ENCODE results near the gene IRGC. TPM values are rescaled to one million over a fixed set of nuclear protein-coding genes. Genes with fewer than 3 reads are reported as not detected.

IRGC gene
- total RNA-seq, 1 donor from 2014 or later = not detected

DNA sequence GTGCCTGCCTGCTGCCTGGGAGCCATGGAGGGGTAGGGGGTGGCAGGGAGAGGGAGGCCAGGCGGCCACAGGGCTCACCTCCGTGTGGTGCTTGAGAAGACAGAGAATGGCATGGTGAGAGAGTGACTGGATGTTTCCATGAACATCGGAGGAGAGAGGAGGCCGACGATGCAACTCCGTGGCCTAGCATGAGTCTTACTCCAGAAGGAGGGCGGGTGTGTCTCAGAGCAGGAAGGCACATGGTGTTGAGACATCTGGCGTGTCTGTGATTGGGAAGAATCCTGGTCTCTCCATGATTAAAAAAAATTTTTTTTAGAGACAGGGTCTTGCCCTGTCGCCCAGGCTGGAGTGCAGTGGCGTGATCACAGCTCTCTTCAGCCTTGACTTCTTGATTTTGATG lies 5.1 kb downstream of the IRGC start:
- Mint-ChIP-seq H3K27ac (no peak overlapping the region), H3K4me1 (ENCODE audit: low read depth) (peaks cover 4% of the 10 kb centered on the region), H3K4me3 (no peak overlapping the region), H3K27me3 (ENCODE audit: insufficient read depth) (no peaks in the 10 kb centered on the region), H3K9me3 (no peaks in the 10 kb centered on the region), H3K36me3 (ENCODE audit: low read depth) (no peaks in the 10 kb centered on the region)
- no peak for DNase-seq (ENCODE audit: low spot score)
- intact Hi-C loops (cut with micrococcal nuclease) = loop anchor here (10.0 kb wide), 1 partner anchor 166 kb away; no protein-coding TSS in a partner anchor

DNA sequence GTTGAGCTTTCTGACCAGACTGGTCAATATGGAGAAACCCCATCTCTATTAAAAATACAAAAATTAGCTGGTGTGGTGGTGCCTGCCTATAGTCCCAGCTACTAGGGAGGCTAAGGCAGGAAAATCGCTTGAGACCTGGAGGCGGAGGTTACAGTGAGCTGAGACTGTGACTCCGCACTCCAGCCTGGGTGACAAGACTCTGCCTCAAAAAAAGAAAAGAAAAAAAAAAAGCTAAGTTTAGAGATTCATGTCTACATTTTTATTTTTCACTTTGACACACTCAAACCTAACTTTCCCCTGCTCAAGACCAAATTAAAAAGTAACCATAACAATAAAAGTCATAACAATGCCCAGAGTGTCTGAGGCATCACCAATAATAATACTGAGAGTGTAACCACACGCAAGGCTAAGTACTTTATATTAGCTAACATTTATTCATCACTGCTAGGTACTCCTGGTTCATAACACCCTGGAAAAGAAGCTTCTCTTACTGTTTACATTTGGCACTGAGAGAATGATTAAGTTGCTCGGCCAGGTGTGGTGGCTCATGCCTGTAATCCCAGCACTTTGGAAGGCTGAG lies 5.7 kb downstream of the IRGC start:
- H3K36me3 Mint-ChIP-seq (ENCODE audit: low read depth) = no peaks in the 10 kb centered on the region
- peaks cover 4% of the 10 kb centered on the region for H3K4me1 Mint-ChIP-seq (ENCODE audit: low read depth)
- DNase-seq (ENCODE audit: low spot score) = no peak
- no peaks in the 10 kb centered on the region for H3K9me3 Mint-ChIP-seq
- intact Hi-C loops (cut with micrococcal nuclease) = loop anchor here (2.0 to 10.0 kb wide), 2 partner anchors 53 to 167 kb away; no protein-coding TSS in a partner anchor
- no peak overlapping the region for H3K27ac Mint-ChIP-seq
- no peaks in the 10 kb centered on the region for H3K27me3 Mint-ChIP-seq (ENCODE audit: insufficient read depth)
- no peak overlapping the region for H3K4me3 Mint-ChIP-seq

DNA sequence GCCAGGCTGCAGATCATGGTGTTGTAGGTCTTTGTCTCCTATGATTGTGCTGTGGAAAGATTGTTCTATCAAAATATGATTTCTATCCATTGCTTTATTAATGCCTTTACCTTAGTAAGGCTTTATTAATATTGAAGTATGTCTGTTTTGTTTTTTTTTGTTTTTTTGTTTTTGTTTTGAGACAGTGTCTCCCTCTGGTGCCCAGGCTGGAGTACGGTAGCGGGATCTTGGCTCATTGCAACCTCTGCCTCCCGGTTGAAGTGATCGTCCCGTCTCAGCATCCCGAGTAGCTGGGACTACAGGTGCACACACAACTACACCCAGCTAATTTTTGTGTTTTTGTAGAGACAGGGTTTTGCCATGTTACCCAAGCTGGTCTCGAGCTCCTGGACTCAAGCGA lies 7.7 kb downstream of the IRGC start:
- Mint-ChIP-seq H3K4me3 (no peak overlapping the region), H3K36me3 (ENCODE audit: low read depth) (peaks cover 4% of the 10 kb centered on the region), H3K27ac (no peak overlapping the region), H3K27me3 (ENCODE audit: insufficient read depth) (no peaks in the 10 kb centered on the region), H3K4me1 (ENCODE audit: low read depth) (peaks cover 4% of the 10 kb centered on the region), H3K9me3 (no peaks in the 10 kb centered on the region)
- DNase-seq (ENCODE audit: low spot score) = no peak
- intact Hi-C loops (cut with micrococcal nuclease) = loop anchor here (2.0 to 10.0 kb wide), 2 partner anchors 55 to 169 kb away; no protein-coding TSS in a partner anchor

DNA sequence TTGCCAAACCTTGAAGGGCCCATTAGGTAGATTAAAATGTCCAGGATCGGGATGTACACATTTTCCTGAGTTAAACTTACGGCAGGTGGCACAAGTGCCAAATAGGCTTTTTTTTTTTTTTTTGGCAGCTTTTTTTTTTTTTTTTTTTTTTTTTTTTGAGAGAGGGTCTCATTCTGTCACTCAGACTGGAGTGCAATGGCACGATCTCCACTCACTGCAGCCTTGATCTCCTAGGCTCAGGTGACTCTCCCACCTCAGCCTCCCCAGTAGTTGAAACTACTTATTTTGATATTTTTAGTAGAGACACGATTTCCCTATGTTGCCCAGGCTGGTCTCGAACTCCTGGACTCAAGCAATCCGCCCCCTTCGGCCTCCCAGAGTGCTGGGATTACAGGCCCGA lies 9.0 kb downstream of the IRGC start:
- intact Hi-C loops (cut with micrococcal nuclease) = loop anchor here (10.0 kb wide), 1 partner anchor 170 kb away; no protein-coding TSS in a partner anchor
- peaks cover 10% of the 10 kb centered on the region for H3K36me3 Mint-ChIP-seq (ENCODE audit: low read depth)
- H3K27me3 Mint-ChIP-seq (ENCODE audit: insufficient read depth) = no peaks in the 10 kb centered on the region
- DNase-seq (ENCODE audit: low spot score) = no peak
- H3K9me3 Mint-ChIP-seq = no peaks in the 10 kb centered on the region
- no peak overlapping the region for H3K4me3 Mint-ChIP-seq
- H3K27ac Mint-ChIP-seq = no peak overlapping the region
- H3K4me1 Mint-ChIP-seq (ENCODE audit: low read depth) = peaks cover 4% of the 10 kb centered on the region

DNA sequence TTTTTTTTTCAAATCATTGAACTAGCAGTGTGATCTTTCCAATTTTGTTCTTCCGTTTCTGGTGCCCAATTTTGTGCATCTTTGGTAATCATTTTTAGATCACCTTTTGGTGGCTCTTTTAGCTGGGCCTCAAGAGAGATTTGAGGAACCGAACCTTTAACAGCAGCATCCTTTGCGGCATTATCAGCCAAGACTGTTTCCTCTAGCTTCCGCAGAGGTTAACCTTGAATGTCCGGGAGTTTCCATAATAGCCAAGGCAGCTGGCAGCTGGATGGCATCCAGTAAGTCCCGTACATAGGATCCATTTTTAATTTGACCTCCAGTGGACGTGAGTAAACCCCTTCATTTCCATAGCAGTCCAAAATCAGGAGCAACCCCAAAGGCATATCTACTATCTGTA lies 9.6 kb downstream of the IRGC start:
- intact Hi-C loops (cut with micrococcal nuclease) = loop anchor here (10.0 kb wide), 1 partner anchor 171 kb away; no protein-coding TSS in a partner anchor
- DNase-seq (ENCODE audit: low spot score) = no peak
- Mint-ChIP-seq H3K4me1 (ENCODE audit: low read depth) (peaks cover 4% of the 10 kb centered on the region), H3K36me3 (ENCODE audit: low read depth) (peaks cover 13% of the 10 kb centered on the region), H3K4me3 (no peak overlapping the region), H3K9me3 (no peaks in the 10 kb centered on the region), H3K27ac (no peak overlapping the region), H3K27me3 (ENCODE audit: insufficient read depth) (no peaks in the 10 kb centered on the region)

DNA sequence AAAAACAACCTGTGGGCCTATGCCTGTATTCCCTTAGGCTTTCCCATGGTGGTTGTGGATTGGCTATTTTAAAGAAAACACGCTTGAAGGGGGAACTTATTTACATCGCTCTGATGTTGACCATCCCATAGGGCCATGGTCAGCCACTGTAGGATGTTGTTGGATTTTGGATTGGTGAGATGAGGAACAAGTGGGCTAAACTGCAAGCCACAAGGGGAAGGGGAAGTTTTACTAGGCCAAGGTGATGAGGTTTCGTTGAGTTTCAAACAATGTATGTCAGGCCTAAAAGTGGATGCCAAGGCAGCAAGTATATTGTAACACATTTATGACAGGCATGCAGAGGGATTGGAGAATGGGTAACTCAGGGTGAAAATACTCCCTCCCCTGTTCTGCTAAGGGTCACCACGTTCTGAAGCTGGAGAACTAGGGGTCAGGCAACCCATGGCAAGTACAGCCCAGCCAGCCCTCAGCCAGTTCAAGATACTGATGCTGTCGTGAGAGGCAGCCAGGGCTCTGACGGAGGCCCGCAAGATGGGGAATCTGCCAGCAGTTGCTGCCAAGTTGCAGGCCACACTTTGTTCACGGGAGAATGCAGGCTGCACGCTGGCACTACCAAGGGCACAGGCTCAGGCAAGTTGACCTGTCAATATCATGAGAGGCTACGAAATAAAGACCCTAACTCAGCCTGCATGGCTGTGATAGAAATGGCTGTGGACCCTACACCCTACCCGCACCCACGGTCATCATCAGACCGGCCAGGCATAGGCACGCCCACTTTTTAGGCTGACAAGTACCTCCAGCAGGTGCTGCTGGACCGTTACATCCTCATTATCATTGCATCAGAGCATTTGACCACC lies 11.1 kb downstream of the IRGC start:
- intact Hi-C loops (cut with micrococcal nuclease) = loop anchor here (10.0 kb wide), 1 partner anchor 172 kb away; no protein-coding TSS in a partner anchor
- peaks cover 4% of the 10 kb centered on the region for H3K4me1 Mint-ChIP-seq (ENCODE audit: low read depth)
- no peak for DNase-seq (ENCODE audit: low spot score)
- H3K27ac Mint-ChIP-seq = no peak overlapping the region
- no peak overlapping the region for H3K4me3 Mint-ChIP-seq
- peaks cover 15% of the 10 kb centered on the region for H3K36me3 Mint-ChIP-seq (ENCODE audit: low read depth)
- H3K27me3 Mint-ChIP-seq (ENCODE audit: insufficient read depth) = no peaks in the 10 kb centered on the region
- no peaks in the 10 kb centered on the region for H3K9me3 Mint-ChIP-seq

DNA sequence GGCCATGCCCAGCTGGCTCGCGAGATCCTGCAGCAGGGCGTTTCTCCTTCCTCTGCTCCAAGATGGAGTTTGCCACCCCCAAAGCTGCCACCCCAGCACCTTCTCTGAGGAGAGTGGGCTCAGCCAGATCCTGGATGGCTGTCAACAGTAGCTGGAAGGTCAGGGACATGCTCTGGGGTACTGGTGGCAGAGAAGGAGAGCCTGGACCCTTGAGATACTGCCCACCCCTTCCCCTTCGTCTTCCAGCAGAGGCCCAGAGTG lies 11.6 kb downstream of the IRGC start:
- DNase-seq (ENCODE audit: low spot score) = no peak
- no peaks in the 10 kb centered on the region for H3K27me3 Mint-ChIP-seq (ENCODE audit: insufficient read depth)
- peaks cover 4% of the 10 kb centered on the region for H3K4me1 Mint-ChIP-seq (ENCODE audit: low read depth)
- H3K4me3 Mint-ChIP-seq = no peak overlapping the region
- no peaks in the 10 kb centered on the region for H3K9me3 Mint-ChIP-seq
- intact Hi-C loops (cut with micrococcal nuclease) = loop anchor here (10.0 kb wide), 1 partner anchor 173 kb away; no protein-coding TSS in a partner anchor
- H3K27ac Mint-ChIP-seq = no peak overlapping the region
- peaks cover 20% of the 10 kb centered on the region for H3K36me3 Mint-ChIP-seq (ENCODE audit: low read depth)

DNA sequence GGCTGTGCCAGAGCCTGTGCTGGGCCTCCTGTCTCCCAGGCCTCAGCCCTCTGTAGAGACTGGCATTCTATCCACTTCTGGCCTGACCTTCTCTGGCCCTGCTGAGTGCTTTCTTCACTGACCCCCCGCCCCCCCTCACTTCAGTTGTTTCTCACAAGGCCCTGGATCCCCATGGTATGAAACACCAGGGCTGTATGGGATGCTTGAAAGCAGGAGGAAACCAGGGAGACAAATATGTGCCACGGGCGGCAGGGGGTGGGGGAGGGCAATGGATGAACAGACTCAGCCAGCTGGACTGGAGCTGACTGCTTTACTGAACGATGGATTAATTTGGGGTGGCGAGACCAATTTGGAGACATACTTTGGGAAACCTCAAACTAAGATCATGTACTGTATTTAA lies 14.0 kb downstream of the IRGC start:
- H3K27ac Mint-ChIP-seq = no peak overlapping the region
- H3K4me1 Mint-ChIP-seq (ENCODE audit: low read depth) = peaks cover 4% of the 10 kb centered on the region
- DNase-seq (ENCODE audit: low spot score) = no peak
- H3K36me3 Mint-ChIP-seq (ENCODE audit: low read depth) = peaks cover 36% of the 10 kb centered on the region
- no peak overlapping the region for H3K4me3 Mint-ChIP-seq
- H3K9me3 Mint-ChIP-seq = no peaks in the 10 kb centered on the region
- intact Hi-C loops (cut with micrococcal nuclease) = loop anchor here (10.0 kb wide), 1 partner anchor 175 kb away; no protein-coding TSS in a partner anchor
- H3K27me3 Mint-ChIP-seq (ENCODE audit: insufficient read depth) = no peaks in the 10 kb centered on the region

DNA sequence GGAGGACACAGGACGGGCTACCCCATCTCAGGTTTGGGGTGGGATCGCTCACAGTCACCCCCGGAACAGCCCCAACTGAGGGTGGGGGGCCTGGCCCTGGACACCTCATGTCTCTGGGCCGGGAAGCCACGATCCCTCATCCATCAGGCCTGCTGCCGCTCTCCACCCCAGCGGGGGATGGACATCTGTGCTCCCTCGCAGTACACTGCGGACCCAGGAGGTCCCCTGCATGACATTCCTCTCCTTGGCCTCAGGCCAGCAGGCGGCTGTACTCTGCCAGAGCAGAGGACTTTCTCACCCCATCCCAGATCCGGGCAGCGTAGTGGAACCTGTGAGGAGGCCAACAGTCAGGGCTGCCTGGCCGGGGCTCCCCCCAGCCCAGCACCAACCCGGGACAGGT lies 15.5 kb downstream of the IRGC start:
- H3K9me3 Mint-ChIP-seq = no peaks in the 10 kb centered on the region
- DNase-seq (ENCODE audit: low spot score) = no peak
- peaks cover under 1% of the 10 kb centered on the region for H3K4me1 Mint-ChIP-seq (ENCODE audit: low read depth)
- H3K27ac Mint-ChIP-seq = no peak overlapping the region
- peaks cover 44% of the 10 kb centered on the region for H3K36me3 Mint-ChIP-seq (ENCODE audit: low read depth)
- H3K4me3 Mint-ChIP-seq = no peak overlapping the region
- no peaks in the 10 kb centered on the region for H3K27me3 Mint-ChIP-seq (ENCODE audit: insufficient read depth)
- intact Hi-C loops (cut with micrococcal nuclease) = no loop called here

DNA sequence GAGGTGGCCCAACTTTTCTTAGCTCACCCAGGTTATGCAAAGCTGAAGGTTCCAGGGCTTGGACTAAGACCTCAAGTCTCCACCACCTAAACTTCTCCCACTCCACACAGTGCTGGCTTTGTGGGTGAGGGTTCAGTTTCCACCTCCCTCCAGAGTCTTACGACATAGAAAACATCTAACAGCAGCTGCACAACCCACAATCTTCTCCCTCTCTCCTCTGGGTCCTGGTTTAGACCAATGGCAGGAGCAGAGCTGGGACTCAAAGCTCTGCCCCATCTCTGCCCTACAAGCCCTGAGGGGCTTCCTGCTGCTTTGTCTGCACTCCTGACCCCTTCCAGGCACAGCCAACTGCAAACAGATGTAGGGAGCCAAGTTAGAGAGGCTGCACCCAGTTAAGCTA lies 16.0 kb downstream of the IRGC start:
- H3K4me3 Mint-ChIP-seq = no peak overlapping the region
- no peak for DNase-seq (ENCODE audit: low spot score)
- intact Hi-C loops (cut with micrococcal nuclease) = no loop called here
- H3K36me3 Mint-ChIP-seq (ENCODE audit: low read depth) = peaks cover 49% of the 10 kb centered on the region
- no peaks in the 10 kb centered on the region for H3K9me3 Mint-ChIP-seq
- peaks cover 4% of the 10 kb centered on the region for H3K4me1 Mint-ChIP-seq (ENCODE audit: low read depth)
- H3K27me3 Mint-ChIP-seq (ENCODE audit: insufficient read depth) = no peaks in the 10 kb centered on the region
- H3K27ac Mint-ChIP-seq = no peak overlapping the region

DNA sequence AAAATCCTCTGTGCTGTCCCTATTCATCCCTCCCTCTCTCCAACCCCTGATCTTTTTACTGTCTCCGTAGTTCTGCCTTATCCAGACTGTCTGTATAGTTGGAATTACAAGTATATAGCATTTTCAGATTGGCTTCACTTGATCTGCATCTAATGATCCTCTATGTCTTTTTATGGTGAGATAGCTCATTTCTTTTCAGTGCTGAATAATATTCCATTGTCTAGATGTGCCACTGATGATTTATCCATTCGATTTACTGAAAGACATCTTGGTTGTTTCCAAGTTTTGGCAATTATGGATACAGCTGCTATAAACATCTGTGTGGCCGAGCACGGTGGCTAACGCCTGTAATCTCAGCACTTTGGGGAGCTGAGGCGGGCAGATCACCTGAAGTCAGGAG lies 19.1 kb downstream of the IRGC start:
- Mint-ChIP-seq H3K9me3 (no peaks in the 10 kb centered on the region), H3K4me1 (ENCODE audit: low read depth) (peaks cover 15% of the 10 kb centered on the region), H3K36me3 (ENCODE audit: low read depth) (peaks cover 61% of the 10 kb centered on the region), H3K27me3 (ENCODE audit: insufficient read depth) (no peaks in the 10 kb centered on the region), H3K4me3 (no peak overlapping the region), H3K27ac (no peak overlapping the region)
- intact Hi-C loops (cut with micrococcal nuclease) = no loop called here
- no peak for DNase-seq (ENCODE audit: low spot score)

DNA sequence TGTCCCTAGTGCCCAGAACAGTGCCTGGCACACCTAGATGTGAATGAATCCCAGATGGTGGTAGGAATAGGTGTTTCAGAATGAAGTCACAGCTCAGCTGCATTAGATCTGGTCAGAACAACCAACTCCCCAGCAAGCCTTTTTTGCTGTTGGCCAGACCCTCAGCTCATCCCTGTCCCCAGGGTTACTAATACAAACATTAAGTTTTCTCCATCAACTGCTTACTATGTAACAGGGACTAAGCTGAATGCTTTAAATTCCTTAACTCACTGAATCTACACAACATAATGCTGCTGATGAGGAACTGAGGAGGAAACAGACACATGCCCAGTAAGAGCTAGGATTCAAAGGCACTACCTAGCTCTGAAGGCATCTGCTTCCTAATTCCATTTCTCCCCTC lies 20.1 kb downstream of the IRGC start:
- H3K36me3 Mint-ChIP-seq (ENCODE audit: low read depth) = peaks cover 66% of the 10 kb centered on the region

DNA sequence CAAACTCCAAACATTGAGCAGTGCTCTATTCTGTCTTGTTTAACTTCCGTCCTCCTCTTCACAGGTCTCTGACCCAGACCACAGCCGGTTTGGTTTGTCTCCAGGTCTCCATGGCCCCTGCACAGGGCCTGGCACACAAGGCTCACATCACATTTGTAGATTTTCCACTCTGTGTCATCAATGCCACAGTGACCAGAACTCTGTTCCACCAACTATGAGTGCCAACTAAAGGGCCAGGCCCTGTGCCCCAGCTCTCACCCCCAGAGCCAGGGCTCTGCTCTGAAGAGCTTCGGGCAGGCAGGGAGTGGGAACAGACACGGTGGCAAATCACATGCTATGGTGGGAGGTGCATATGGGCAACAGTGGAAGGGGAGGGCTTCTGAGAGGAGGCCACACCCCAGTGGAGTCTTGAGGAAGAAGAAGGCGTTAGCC lies 22.9 kb downstream of the IRGC start:
- H3K27me3 Mint-ChIP-seq (ENCODE audit: insufficient read depth) = no peaks in the 10 kb centered on the region
- intact Hi-C loops (cut with micrococcal nuclease) = no loop called here
- H3K36me3 Mint-ChIP-seq (ENCODE audit: low read depth) = peaks cover 65% of the 10 kb centered on the region
- peaks cover 30% of the 10 kb centered on the region for H3K4me1 Mint-ChIP-seq (ENCODE audit: low read depth)
- no peak for DNase-seq (ENCODE audit: low spot score)
- H3K4me3 Mint-ChIP-seq = no peak overlapping the region
- peak overlapping the region; percentile 76 for H3K27ac Mint-ChIP-seq
- H3K9me3 Mint-ChIP-seq = no peaks in the 10 kb centered on the region

More for the DNA sequence above, 20.1 kb downstream of the IRGC start:
- H3K27ac Mint-ChIP-seq = no peak overlapping the region
- H3K4me1 Mint-ChIP-seq (ENCODE audit: low read depth) = peaks cover 25% of the 10 kb centered on the region
- H3K27me3 Mint-ChIP-seq (ENCODE audit: insufficient read depth) = no peaks in the 10 kb centered on the region
- no peaks in the 10 kb centered on the region for H3K9me3 Mint-ChIP-seq
- H3K4me3 Mint-ChIP-seq = no peak overlapping the region
- no peak for DNase-seq (ENCODE audit: low spot score)
- intact Hi-C loops (cut with micrococcal nuclease) = no loop called here

Data from activated T-helper 1 cell treated with anti-CD3 and anti-CD28 coated beads, Interleukin-12 subunit alpha, Interleukin-12 subunit beta, Interleukin-2, Interleukin-4 antibody, amounts not matched to agents 30 ng/mL and 10 ng/mL and 1 ng/mL, durations not matched to agents 14 hours and 24 hours and 36 hours (primary cell).